GM21381 (cell line): Measurements from ENCODE around the gene WDR46.
A peak's percentile ranks its signal among the peaks of the same experiment; 100 is the strongest.
"Not testable (repeated sequence)": the region's sequence is repeated elsewhere in the genome, so short reads cannot be mapped to it uniquely, and the experiment has no call there.

Source experiments
- ATAC-seq: cut with Tn5 transposase; IDR thresholded peaks from one replicate; pipeline ENCODE4 v1.9.1; 2021; ENCODE audit warnings: mild to moderate bottlenecking, moderate library complexity; ENCODE audit not compliant: unreplicated experiment

Gene WDR46

DNA sequence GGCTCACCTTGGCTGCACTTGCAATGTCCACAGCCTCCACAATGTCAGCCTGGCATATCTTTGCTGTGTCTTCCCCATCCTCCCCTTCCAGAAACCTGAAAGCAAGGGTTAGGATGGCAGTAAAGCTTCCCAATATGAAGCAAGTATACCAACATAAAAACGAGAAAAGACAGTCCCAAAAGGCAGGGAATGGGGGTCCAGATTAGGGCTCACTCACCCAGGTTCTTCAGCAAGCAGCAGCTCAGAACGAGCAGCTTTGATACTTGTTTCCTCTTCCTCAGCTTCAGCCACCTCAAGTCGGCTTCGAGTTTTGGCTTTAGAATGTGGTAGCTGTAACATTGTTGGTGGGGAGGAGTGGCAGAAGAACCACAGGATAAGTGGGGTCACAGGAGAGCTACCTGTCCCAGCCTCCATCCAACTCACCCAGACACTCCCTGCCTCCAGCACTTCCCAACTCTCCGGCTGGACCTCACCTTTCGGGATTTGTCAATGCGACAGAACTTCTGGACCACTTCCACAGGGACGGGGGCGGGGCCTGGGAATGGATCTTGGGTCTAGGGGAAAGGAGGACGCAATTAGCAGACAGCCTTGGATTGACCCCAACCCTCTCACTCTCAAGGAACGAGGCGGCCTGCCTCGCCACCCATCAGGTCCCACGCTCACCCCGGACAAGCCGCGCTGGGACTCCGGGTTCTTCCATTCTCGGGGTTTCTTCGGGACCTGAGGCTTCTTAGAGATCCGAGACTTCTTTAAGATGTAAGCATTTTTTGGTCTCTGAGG is 708 bp downstream of the WDR46 start:
- ATAC-seq: no peak

DNA sequence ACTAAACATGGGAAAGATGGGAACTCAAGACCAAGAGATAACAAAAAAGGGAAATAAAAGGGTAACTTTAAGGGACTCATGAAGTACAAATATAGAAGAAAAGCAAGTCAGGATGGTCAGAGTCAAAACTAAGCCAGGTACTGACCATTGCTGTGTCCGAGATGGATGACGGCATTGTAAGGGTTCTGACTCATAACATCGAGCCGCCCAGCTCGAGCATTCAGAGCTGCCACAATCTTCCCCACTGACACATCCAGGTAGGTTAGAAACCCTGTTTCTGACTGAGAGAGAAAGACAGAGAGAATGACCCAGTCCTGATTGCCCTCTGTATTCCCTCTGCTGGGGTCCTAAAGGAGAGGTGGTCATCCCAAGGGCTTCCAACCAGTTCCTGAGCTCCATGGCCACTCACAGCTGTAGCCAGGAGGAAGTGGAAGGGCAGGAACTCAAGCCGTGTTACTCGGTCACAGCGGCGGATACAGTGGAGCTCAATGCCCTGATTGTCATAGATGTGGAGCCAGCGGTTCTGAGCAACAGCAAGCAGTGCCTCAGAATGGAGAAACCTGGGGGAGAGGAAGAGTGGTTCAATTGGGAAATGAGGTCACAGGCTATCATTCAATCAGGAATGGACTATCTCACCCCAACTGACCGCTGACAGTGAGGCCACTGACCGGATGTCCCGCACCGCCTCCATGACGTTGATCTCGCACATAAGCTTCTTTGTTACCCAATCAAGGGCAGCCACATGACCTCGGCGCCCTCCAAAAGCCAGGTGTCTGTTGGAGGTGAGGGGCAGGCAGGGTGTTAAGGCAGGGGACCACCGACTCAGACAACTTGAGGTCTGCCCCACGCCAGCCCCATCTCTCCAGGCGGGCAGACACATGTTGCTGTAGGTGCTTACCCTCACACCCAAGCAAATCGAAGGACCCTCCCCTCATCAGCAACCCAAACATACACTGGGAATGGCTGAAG is 1.8 kb downstream of the WDR46 start:
- no peak for ATAC-seq

DNA sequence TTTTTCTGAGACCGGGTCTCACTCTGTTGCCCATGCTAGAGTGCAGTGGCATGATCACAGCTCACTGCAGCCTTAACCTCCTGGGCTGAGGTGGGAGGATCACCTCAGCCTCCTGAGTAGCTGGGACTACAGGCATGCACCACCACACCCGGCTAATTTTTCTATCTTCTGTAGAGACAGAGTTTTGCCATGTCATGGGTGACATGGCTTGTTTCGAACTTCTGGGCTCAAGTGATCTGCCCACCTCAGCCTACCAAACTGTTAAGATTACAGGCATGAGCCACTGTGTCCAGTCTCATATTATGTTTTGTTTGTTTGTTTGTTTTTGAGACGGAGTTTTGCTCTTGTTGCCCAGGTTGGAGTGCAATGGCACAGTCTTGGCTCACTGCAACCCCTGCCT is 3.8 kb downstream of the WDR46 start:
- ATAC-seq: not testable (repeated sequence)

DNA sequence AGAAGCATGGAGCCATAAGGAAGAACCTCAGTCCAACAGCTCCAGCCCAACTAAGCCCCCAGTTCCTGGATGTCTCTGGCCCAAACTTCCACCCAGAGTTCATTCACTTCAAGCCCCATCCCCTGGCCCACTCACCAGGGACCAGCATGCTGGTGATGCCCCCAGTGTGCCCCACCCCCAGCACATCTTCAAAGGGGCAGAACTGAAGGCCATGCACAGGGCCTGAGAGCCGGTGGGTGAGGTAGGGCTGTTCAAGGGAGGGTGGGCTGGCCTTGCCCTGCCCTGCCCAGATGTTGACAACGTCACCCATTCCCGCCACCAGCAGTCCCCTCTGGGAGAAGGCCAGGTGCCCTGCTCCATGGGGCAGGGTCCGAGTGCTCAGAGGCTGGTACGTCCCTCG is 8.5 kb downstream of the WDR46 start:
- no peak for ATAC-seq

DNA sequence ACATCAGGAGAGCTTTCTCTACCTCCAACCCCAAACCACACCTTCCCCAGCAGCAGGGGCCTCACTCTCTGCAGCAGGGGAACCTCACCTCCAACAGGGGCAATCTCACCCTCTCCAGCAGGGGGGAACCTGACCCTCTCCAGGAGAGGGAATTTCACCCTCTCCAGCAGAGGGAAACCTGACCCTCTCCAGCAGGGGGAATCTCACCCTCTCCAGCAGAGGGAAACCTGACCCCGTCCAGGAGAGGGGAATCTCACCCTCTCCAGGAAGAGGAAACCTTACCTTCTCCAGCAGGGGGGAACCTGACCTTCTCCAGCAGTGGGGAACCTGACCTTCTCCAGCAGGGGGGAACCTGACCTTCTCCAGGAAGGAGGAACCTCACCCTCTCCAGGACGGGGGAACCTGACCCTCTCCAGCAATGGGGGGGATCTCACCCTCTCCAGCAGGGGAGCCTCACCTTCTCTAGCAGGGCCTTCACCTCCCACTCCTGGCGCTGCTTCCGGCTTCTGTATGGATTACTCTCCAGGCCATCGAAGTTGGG is 9.0 kb downstream of the WDR46 start:
- ATAC-seq: no peak

DNA sequence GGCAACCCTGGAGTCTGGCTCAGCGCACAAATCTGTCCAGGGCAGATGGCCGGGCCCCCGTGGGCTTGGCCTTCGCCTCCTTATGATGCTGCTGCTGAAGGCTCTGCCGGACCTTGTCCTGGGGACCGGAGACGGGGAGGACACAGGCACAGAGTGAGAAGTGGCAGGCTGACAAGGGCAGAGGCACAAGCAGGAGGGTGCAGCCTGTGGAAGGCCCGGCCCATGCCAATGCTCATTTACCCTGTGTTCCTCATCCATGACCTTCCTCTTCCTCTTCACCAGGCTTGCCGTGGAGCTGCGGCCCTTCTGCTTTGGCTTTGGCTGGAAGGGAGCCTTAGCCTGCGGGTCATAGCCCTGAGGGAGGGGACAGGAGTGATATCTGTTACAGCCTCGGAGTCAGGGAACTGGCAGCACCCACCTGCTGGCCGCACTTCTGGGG is 9.8 kb downstream of the WDR46 start:
- ATAC-seq: no peak

DNA sequence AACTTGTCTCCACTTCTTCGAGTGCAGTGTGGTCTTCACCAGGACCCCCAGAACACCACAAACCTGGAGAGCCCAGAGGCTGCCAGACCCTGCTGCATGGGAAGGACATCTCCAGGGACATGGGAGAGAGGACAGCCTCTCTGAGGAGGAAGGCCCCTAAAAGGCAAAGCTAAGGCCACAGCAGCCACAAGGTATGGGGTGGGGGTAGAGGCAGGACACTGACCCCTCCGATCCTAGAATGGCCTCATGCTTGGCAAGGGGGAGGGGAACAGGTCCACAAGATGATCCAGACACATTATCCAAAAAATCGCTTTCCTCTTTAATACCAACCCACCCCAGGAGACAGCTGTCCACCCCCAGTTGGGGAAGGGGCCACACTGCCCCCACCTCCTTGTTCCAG is 10.2 kb downstream of the WDR46 start:
- ATAC-seq: no peak

DNA sequence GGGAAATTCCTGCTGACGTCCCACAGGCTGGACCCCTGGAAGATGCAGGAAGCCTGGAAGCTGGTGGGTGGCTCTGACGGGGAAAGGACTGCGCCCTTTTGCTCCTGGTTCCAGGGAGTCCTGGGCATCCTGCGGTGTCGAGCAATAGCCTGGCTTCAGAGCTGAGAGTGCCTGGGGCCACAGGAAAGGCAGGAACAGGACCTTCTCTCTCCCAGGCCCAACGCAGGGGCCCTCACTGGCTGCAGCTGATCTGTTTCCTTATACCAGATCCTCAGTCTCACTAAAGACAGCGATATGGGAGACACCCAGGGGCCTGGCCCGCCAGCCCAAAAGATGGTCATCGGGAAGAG is 10.7 kb downstream of the WDR46 start:
- no peak for ATAC-seq

DNA sequence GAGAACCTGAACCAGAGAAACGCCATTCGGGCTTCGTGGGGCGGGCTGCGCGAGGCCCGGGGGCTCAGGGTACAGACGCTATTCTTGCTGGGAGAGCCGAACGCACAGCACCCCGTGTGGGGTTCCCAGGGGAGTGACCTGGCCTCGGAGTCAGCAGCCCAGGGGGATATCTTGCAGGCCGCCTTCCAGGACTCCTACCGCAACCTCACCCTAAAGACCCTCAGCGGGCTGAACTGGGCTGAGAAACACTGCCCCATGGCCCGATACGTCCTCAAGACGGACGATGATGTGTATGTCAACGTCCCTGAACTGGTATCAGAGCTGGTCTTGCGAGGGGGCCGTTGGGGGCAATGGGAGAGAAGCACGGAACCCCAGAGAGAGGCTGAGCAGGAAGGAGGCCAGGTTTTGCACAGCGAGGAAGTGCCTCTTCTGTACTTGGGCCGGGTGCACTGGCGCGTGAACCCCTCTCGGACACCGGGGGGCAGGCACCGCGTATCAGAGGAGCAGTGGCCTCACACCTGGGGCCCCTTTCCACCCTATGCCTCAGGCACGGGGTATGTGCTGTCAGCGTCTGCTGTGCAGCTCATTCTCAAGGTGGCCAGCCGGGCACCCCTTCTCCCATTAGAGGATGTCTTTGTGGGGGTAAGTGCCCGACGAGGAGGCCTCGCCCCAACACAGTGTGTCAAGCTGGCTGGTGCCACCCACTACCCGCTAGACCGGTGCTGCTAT is 11.2 kb downstream of the WDR46 start:
- no peak for ATAC-seq

DNA sequence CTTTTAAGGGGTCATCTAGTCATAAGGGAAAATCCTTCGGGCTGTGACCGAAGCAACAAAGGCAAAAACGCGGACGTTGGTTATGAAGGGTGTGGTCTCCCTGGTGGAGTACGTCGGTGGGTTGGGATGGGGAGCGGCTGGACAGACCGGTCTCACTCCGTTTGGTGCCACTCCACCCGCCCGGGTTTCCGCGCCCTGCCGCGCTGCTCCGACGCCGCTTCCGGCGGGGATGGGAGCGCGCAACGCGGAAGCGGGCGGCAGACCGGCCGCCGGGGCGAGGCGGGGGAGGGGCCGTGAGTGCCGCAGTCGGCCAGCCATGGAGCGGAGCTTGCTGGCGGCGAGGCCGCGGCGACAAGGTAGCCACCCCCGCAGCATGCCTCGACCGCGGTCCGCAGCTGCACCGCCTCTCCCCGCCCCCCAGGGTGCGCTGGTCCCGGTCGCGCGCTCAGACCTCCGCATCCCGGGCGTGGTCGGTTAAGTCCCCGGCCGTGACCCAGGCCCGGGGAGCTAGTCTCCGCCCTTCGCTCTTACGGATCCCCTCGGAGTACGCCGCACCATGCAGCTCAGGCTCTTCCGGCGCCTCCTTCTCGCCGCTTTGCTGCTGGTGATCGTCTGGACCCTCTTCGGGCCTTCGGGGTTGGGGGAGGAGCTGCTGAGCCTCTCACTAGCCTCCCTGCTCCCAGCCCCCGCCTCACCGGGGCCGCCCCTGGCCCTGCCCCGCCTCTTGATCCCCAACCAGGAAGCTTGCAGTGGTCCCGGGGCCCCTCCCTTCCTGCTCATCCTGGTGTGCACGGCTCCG is 12.0 kb downstream of the WDR46 start, which contains the start of gene B3GALT4:
Gene B3GALT4, plus strand, starts transcription at position 260 of the 799 bp plus-strand sequence. Its CDS starts 297 bp downstream, at position 557.
- peak; percentile 53 for ATAC-seq

DNA sequence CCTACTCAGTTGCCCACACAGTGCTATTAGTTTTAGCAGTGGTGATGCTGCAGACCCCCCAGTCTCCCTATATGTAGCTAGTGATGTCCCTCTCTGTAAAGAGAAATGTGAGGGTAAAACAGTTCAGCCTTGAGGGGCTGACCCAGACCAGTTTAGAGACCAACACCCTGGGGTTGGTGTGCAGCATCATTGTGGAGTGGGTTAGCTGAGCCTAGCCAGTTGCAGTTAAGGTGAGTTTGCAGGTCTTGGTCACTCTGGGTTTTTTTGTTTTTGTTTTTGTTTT is 12.5 kb downstream of the WDR46 start:
- ATAC-seq: no peak

DNA sequence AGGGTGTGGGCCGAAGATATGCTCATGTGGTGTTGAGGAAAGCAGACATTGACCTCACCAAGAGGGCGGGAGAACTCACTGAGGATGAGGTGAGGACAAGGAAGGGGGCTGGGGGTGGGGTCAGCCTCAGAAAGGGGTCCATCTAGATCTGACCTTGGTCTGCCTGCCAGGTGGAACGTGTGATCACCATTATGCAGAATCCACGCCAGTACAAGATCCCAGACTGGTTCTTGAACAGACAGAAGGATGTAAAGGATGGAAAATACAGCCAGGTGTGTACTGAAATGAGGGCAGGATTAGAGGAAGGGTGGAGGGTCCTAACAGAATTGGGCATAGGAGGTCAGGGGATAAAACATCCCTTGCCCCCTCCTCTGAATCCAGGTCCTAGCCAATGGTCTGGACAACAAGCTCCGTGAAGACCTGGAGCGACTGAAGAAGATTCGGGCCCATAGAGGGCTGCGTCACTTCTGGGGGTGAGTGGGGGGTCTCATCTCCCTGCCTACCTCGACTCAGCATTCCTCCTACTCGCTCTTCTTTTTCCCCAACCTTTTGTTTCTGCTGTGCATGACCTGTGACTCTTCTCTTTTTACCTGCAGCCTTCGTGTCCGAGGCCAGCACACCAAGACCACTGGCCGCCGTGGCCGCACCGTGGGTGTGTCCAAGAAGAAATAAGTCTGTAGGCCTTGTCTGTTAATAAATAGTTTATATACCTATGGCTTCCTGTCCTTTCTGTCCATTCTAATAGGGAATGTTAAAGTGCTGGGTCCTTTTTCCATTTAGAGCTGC is 13.1 kb downstream of the WDR46 start:
- ATAC-seq: not testable (repeated sequence)

DNA sequence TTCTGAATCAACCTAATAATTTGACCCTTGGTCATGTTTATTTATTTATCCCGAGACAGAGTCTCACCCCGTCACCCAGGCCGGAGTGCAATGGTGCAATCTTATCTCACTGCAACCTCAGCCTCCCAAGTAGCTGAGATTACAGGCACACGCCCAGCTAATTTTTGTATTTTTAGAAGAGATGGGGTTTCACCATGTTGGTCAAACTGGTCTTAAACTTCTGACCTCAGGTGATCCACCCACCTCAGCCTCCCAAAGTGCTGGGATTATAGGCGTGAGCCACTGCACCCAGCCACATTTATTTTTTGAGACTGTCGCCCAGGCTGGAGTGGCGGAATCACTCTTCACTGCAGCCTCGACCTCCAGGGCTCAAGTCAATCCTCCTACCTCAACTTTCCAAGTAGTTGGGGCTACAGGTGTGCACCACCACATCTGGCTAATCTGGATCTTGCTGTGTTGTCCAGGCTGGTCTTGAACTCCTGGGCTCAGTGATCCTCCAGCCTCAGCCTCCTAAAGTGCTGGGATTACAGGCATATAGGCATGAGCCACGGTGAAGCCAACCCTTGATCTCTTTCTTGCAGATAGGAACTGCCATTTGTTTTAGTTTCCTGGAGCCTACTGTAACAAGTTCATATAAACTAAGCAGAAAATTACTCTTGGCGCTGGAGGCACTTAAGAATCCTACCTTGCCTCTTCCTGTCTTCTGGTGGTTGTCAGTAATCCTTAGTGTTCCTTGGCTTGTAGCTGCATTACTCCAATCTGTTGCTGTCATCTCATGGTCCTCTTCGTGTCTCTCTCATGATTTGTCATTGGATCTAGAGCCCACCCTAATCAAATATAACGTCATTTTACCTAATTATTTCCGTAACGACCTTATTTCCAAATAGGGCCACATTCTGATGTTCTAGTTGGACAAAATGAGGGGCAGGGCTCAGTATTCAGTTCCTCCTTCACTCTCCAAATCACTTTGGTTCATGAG is 14.8 kb downstream of the WDR46 start:
- no peak for ATAC-seq

DNA sequence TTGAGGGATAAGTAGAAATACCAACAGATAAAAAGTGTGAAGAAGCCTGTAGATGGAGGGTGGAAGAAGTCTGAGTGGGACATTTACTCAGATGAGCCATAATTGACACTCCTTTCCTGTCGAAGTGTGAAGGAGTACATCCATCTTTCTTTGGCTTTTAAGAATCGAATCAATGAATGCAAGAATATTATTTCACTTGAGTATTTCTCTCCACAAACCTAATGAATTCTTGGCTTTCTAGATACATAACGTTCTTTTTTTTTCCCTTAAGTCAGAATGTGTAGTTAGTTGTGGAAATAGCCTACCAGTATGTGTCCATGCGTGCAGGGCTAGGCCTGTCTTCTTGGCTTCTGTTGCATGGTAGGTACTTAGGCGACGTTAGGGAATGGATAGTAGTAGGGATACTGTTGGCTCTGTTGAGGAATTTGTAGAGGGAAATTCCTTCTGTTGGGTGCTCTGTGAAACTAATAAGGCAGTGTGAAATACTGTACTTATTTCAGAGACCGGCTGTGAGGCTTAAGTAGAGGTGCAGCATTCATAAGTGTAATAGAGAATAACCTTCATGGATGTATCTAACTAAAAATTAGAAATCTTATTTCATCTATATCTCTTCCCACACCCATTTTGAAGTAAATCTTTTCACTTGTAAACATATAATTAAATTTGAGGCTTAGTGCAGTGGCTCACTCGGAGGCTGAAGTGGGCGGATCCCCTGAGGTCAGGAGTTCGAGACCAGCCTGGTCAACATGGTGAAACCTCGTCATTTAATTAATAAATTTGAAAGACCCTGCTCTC is 15.7 kb downstream of the WDR46 start:
- ATAC-seq: no peak

DNA sequence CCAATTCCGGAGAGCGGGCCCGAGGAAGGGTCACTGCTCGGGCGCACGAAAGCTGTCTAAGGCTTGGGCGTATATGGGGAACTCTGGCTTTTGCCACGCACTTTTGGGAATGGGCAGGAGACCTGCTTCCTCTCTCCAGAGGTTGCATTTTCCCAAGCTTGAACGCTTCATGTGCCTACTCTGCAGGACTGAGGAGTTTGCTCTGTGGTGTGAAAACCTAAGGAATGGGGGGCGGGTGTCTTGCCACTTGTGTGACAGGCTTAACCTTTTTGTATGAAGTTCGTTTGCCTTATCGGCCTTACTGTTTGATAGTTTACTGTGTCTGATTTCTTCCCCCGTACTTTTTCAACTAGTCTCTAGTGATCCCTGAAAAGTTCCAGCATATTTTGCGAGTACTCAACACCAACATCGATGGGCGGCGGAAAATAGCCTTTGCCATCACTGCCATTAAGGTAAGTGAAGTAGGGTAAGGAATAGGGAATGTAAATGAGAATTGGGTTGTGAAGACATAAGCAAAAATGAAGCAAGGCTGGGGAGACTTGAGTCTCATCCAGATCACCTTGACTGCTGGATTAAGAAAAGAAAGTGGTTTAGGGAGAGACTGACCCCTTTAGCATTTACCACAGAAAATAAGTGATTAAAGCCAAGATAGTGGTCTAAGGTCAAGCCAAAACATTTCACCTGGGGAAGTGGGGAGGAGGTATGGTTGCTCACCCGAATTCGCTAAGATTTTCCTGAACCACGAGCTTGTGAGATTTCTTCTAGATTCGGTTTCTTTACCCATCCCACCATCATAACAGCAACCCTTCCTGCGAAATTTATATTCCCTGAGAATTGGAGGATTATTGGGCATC is 16.5 kb downstream of the WDR46 start:
- no peak for ATAC-seq

DNA sequence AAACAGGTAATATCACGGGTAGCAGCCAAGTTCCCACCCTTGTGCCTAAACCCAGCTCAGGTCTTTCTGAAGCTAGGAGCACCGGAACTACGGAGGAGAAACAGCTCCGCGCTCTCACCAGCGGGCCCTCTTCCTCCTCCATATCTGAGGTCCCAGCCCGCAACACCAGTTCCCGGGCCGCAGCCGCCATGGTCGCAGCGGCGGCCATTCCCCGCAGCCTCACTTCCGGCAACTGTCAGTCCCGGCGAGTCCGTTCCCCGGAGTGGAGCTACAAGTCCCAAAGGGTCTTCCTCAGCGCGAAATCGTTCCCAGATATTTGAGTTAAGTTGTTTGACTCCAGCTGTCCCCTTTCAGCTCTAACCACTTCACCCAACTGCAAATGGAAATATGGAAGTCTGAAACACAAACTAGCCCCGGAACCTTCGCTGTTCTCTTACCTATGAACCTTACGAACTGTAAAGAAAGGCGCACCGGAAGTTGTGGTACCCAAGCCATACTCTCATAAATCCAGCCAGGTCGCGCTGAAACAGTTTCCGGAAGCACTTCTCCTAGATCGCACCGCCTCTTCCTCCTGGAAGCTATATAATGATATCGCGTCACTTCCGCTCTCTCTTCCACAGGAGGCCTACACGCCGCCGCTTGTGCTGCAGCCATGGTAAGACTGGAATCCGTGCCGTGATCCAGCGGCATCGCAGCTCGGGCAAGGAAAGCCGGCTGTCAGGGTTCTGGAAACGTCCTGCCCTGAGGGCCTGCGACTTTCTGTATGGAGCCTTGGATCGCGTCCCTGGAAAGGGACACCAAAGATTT is 17.4 kb downstream of the WDR46 start, which contains the start of the genes RPS18 and VPS52:
Gene RPS18, plus strand, starts transcription at position 608 of the 807 bp plus-strand sequence. Its CDS starts 45 bp downstream, at position 653.
Gene VPS52, minus strand, starts transcription at position 409 of the 807 bp plus-strand sequence. Its CDS starts 201 bp downstream, at position 208.
- ATAC-seq: peak; percentile 75
